NCI-H2171 (cell line): ENCODE results near the gene SDR42E2.
"Not testable (repeated sequence)": the region's sequence is repeated elsewhere in the genome, so short reads cannot be mapped to it uniquely, and the experiment has no call there.

ENCODE experiments used
- DNase-seq: peaks from one replicate; lab custom pipeline; 2025; lab: John Stamatoyannopoulos, UW

The SDR42E2 gene

GRCh38 chr16:22162656-22163009 is 327 bp downstream of the SDR42E2 start:
- DNase-seq, result no peak

- no peak for DNase-seq
These were observed 1.5 kb downstream of the SDR42E2 start for GRCh38 chr16:22163806-22164205.

- no peak for DNase-seq
These were observed 2.2 kb downstream of the SDR42E2 start for GRCh38 chr16:22164482-22164881.

- no peak for DNase-seq
These were observed 3.4 kb downstream of the SDR42E2 start for GRCh38 chr16:22165508-22166285.

- DNase-seq, result no peak
These were observed 9.6 kb downstream of the SDR42E2 start for GRCh38 chr16:22171953-22172352.

GRCh38 chr16:22172642-22173041 is 10.3 kb downstream of the SDR42E2 start:
- DNase-seq, result not testable (repeated sequence)

- no peak for DNase-seq
These were observed 12.3 kb downstream of the SDR42E2 start for GRCh38 chr16:22174642-22175041.

GRCh38 chr16:22177968-22178930 is 15.9 kb downstream of the SDR42E2 start:
- no peak for DNase-seq

- DNase-seq, result no peak
These were observed 19.1 kb downstream of the SDR42E2 start for GRCh38 chr16:22181426-22181825.

GRCh38 chr16:22181843-22182242 is 19.5 kb downstream of the SDR42E2 start:
- no peak for DNase-seq

- DNase-seq, result no peak
These were observed 21.0 kb downstream of the SDR42E2 start for GRCh38 chr16:22183335-22183734.

- no peak for DNase-seq
These were observed 21.8 kb downstream of the SDR42E2 start for GRCh38 chr16:22183901-22184614.

- no peak for DNase-seq
These were observed 22.3 kb downstream of the SDR42E2 start for GRCh38 chr16:22184615-22184968.

- DNase-seq, result no peak
These were observed 24.2 kb downstream of the SDR42E2 start for GRCh38 chr16:22186517-22186916.

- no peak for DNase-seq
These were observed 25.9 kb downstream of the SDR42E2 start for GRCh38 chr16:22188267-22188594.

- no peak for DNase-seq
These were observed 26.5 kb downstream of the SDR42E2 start for GRCh38 chr16:22188595-22189442.

- DNase-seq, result no peak
These were observed 27.3 kb downstream of the SDR42E2 start for GRCh38 chr16:22189473-22190080.

- peak; percentile 99 for DNase-seq
These were observed 27.9 kb downstream of the SDR42E2 start for GRCh38 chr16:22190081-22190775.

GRCh38 chr16:22190776-22191531 is 28.6 kb downstream of the SDR42E2 start:
- peak; percentile 99 for DNase-seq
